Measurements from ENCODE around the gene BIRC2. TPM values are rescaled to one million over a fixed set of nuclear protein-coding genes. Genes with fewer than 3 reads are reported as not detected.

Gene BIRC2
- total and polyA plus RNA-seq, 9 of the 15 experiments (the other 6 are each of a cell fraction or from before 2014, with no cell fraction given), result 14.3 to 45.9 (median 20.7) TPM

- TF ChIP-seq TAF15 (IDR thresholded peaks at IDR 0.05; ENCODE audit: low read depth, low read length), result no peak
These were observed 67.5 kb downstream of the BIRC2 start (continued) for GRCh38 chr11:102414559-102414958.

DNA sequence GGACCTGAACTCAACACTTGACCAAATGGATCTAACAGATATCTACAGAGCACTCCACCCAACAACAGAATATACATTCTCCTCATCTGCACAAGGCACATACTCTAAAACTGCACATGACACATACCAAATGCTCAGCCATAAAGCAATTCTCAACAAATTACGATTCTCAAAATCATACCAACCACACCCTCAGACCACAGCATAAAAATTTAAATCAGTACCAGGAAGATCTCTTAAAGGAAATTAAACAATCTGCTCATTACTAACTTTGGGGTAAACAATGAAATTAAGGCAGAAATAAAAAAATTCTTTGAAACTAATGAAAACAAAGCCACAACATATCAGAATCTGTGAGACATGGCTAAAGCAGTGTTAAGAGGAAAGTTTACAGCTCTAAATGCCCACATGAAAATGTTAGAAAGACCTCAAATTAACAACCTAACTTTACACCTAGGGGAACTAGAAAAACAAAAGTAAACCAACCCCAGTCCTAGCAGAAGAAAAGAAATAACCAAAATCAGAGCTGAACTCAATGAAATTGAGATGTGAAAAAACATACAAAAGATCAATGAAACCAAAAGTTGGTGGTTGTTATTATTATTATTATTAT lies 68.4 kb downstream of the BIRC2 start:
- ChIA-PET CTCF (ENCODE audit: low intra/inter-chr PET ratio) (no interaction called here), POLR2A (interaction anchor here (0.7 to 1.5 kb wide), 2 partner anchors 9 to 15 kb away, joined by 3 read pairs; no protein-coding TSS in a partner anchor)
- ATAC-seq (no peak), DNase-seq (ENCODE audit: extremely low read depth in 1 of 4, low spot score in 3 of 4) (no peak), FAIRE-seq (no peak)
- Histone ChIP-seq H3K36me3 (ENCODE audit: control insufficient read depth, insufficient read depth, low read length) (no peaks in the 10 kb centered on the region), H4K20me1 (replicated peaks; ENCODE audit: control insufficient read depth, insufficient read depth, low read length) (no peaks in the 10 kb centered on the region), H3K27me3 (ENCODE audit: control insufficient read depth in 2 of 2, insufficient read depth in 2 of 2, low read length in 2 of 2) (no peaks in the 10 kb centered on the region), H3K79me2 (ENCODE audit: control insufficient read depth, insufficient read depth, low read length) (peaks cover 71% of the 10 kb centered on the region), H3K27ac (ENCODE audit: extremely low read depth, low read depth, low read length) (no peak overlapping the region), H3K4me1 (replicated peaks in 1 of 2; ENCODE audit: control insufficient read depth in 2 of 2, insufficient read depth in 2 of 2, low read length in 2 of 2) (peaks cover under 1 to 6% of the 10 kb centered on the region in 2 experiments; a peak in 2 of 5 replicates), H3K9me1 (ENCODE audit: control insufficient read depth, insufficient read depth, low read length) (no peaks in the 10 kb centered on the region), H2AFZ (ENCODE audit: low read depth, low read length) (no peak overlapping the region), H3K4me3 (no peak overlapping the region), H3K4me2 (ENCODE audit: insufficient read depth, low read length) (no peak overlapping the region), H3K9me3 (replicated peaks; ENCODE audit: control insufficient read depth, insufficient read depth, low read depth, low read length) (no peaks in the 10 kb centered on the region), H3K9ac (ENCODE audit: insufficient read depth in 1 of 2, low read depth in 2 of 2, low read length in 2 of 2) (no peak overlapping the region)
- no TSS peak for BruUV-seq (replicated peaks)
- in situ Hi-C loops (cut with MboI) (no loop called here), intact Hi-C loops (cut with micrococcal nuclease) (no loop called here)
- 40% methylated on average over 1 of the region's 1 CpG for WGBS (ENCODE audit: insufficient coverage, low coverage, missing lambda C conversion rate)
- TF ChIP-seq FOXA3 (CRISPR knock-in tag; conservative IDR thresholded peaks at IDR 0.05 in 1 of 2, IDR thresholded peaks at IDR 0.05 in 1 of 2) (no peak), PHB (CRISPR knock-in tag; IDR thresholded peaks at IDR 0.05) (no peak), ADNP (tag; IDR thresholded peaks at IDR 0.05) (no peak), ZNF766 (CRISPR knock-in tag; conservative IDR thresholded peaks at IDR 0.05) (no peak), KLF16 (IDR thresholded peaks at IDR 0.05) (no peak), FOXK1 (CRISPR knock-in tag; IDR thresholded peaks at IDR 0.05; ENCODE audit: borderline replicate concordance) (no peak), CREB1 (IDR thresholded peaks at IDR 0.05) (no peak), CREB1 (CRISPR knock-in tag; IDR thresholded peaks at IDR 0.05) (no peak), STAT5B (CRISPR knock-in tag; IDR thresholded peaks at IDR 0.05) (no peak), ZNF740 (CRISPR knock-in tag; IDR thresholded peaks at IDR 0.05) (no peak), ZNF740 (tag; IDR thresholded peaks at IDR 0.05) (no peak), VEZF1 (CRISPR knock-in tag; IDR thresholded peaks at IDR 0.05) (no peak), PHF20 (IDR thresholded peaks at IDR 0.05; ENCODE audit: partially characterized antibody) (no peak), PREB (CRISPR knock-in tag; IDR thresholded peaks at IDR 0.05) (no peak), SMAD3 (CRISPR knock-in tag; conservative IDR thresholded peaks at IDR 0.05) (no peak), ILF3 (IDR thresholded peaks at IDR 0.05; ENCODE audit: borderline replicate concordance) (no peak), CSDE1 (IDR thresholded peaks at IDR 0.05) (no peak), HNRNPL (IDR thresholded peaks at IDR 0.05; ENCODE audit: low read depth, low read length) (no peak), PHF21A (IDR thresholded peaks at IDR 0.05; ENCODE audit: borderline replicate concordance, low read depth) (no peak)

Measured in K562 (cell line).